NT2/D1 (cell line): ENCODE measurements around the gene PNPLA8.

Experiments used
- SUZ12 ChIP-seq: IDR thresholded peaks from 2 replicates; pipeline ENCODE4 v1.6.1; 2011; ENCODE audit not compliant: insufficient read length, insufficient read depth; ENCODE audit errors: extremely low read depth
- ZNF274 ChIP-seq: IDR thresholded peaks from 2 replicates; pipeline ENCODE4 v1.6.1; 2011; ENCODE audit warnings: mild to moderate bottlenecking, low read depth, low read length

DNA sequence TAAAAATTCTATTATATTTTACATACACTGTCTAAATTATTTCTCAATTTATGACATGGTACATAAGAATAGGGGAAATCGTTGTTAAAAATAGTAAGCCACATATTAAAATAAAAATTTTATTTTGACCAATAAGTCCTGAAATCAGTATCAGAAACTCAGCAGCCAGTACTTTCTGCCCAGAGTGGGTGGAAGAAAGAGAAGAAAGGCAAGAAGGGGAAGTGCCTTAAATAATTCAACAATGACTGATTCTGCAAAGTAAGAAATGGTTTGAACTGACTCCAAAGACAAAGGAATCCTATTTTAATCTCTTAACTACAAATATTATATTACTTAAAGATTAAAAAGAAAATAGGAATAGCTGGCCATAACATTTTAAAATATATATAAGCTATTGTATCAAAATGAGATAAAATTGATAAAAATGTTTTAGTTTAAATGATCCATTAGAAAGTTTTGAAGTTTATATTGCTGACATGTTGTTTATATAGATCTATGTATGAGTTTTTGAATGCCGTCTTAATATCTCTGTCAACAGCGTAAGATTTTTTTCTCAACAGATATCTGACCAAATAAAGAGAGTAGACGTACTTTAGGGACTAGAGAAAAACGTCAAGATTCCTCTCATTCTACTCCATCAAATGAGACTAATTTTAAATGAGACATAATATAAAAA, 39.5 kb downstream of the PNPLA8 start:
- TF ChIP-seq SUZ12 (no peak), ZNF274 (no peak)
